HG03439 (cell line): ENCODE measurements around the gene SNAPC4.
"Not testable (repeated sequence)": the region's sequence is repeated elsewhere in the genome, so short reads cannot be mapped to it uniquely, and the experiment has no call there.

ENCODE experiments used
- ATAC-seq: cut with Tn5 transposase; IDR thresholded peaks from one replicate; pipeline ENCODE4 v1.9.1; 2021; ENCODE audit warnings: mild to moderate bottlenecking, moderate library complexity; ENCODE audit not compliant: unreplicated experiment

The SNAPC4 gene

GRCh38 chr9:136433043-136433715 lies 33.2 kb upstream of the SNAPC4 start:
- ATAC-seq = no peak

GRCh38 chr9:136432591-136432990 lies 32.6 kb upstream of the SNAPC4 start:
- ATAC-seq = no peak

- no peak for ATAC-seq
Measured at GRCh38 chr9:136431782-136432350, 31.9 kb upstream of the SNAPC4 start.

- ATAC-seq = no peak
Measured at GRCh38 chr9:136430588-136431234, 30.7 kb upstream of the SNAPC4 start.

GRCh38 chr9:136429683-136430491 lies 29.9 kb upstream of the SNAPC4 start:
- no peak for ATAC-seq

GRCh38 chr9:136429075-136429628 lies 29.2 kb upstream of the SNAPC4 start:
- ATAC-seq = no peak

- ATAC-seq = no peak
Measured at GRCh38 chr9:136426787-136427186, 26.8 kb upstream of the SNAPC4 start.

- not testable (repeated sequence) for ATAC-seq
Measured at GRCh38 chr9:136425367-136425766, 25.4 kb upstream of the SNAPC4 start.

- ATAC-seq = no peak
Measured at GRCh38 chr9:136424750-136425362, 24.9 kb upstream of the SNAPC4 start.

GRCh38 chr9:136423432-136424146 lies 23.6 kb upstream of the SNAPC4 start:
- no peak for ATAC-seq

GRCh38 chr9:136422876-136423275 lies 22.9 kb upstream of the SNAPC4 start:
- ATAC-seq = no peak

- ATAC-seq = no peak
Measured at GRCh38 chr9:136421791-136422190, 21.8 kb upstream of the SNAPC4 start.

- ATAC-seq = no peak
Measured at GRCh38 chr9:136419092-136419420, 19.1 kb upstream of the SNAPC4 start.

- no peak for ATAC-seq
Measured at GRCh38 chr9:136418182-136419091, 18.5 kb upstream of the SNAPC4 start.

- no peak for ATAC-seq
Measured at GRCh38 chr9:136416914-136417313, 16.9 kb upstream of the SNAPC4 start.

GRCh38 chr9:136416427-136416826 lies 16.5 kb upstream of the SNAPC4 start:
- ATAC-seq = no peak

GRCh38 chr9:136412962-136413361 lies 13.0 kb upstream of the SNAPC4 start:
- no peak for ATAC-seq

- no peak for ATAC-seq
Measured at GRCh38 chr9:136411378-136411777, 11.4 kb upstream of the SNAPC4 start.
